Gastrocnemius medialis (tissue), 4 donors: ENCODE data around the gene KATNAL1.

ENCODE experiments used
- CTCF ChIP-seq, 5 experiments: fragments of 450-650 bp in 3 of 5; fragments of 200-600 bp in 2 of 5; sonication (generic) in 2 of 5; IDR thresholded peaks in 4 of 5; conservative IDR thresholded peaks in 1 of 5; 1 replicate in 4 of 5; 2 replicates in 1 of 5; pipeline ENCODE4 v1.5.1; 2016 to 2019; ENCODE audit warnings: antibody characterized with exemption in 5 of 5, mild to moderate bottlenecking in 3 of 5, moderate library complexity in 3 of 5
- POLR2A ChIP-seq, 2 donors: fragments of 450-650 bp; IDR thresholded peaks; one replicate each; pipeline ENCODE4 v1.6.1; 2017; ENCODE audit warnings: antibody characterized with exemption in 2 of 2, mild to moderate bottlenecking in 2 of 2, moderate library complexity in 2 of 2

GRCh38 chr13:30300596-30300995, 6.8 kb downstream of the KATNAL1 start:
- TF ChIP-seq CTCF (IDR thresholded peaks at IDR 0.05 in 4 of 5, conservative IDR thresholded peaks at IDR 0.05 in 1 of 5) (no peak), POLR2A (IDR thresholded peaks at IDR 0.05) (no peak)
